Globus pallidus (tissue), 1 donor: Measurements from ENCODE around the gene TSPYL2.

Source experiments
- DNase-seq: peaks from one replicate; pipeline ENCODE4 v3.0.0-alpha.2; 2015; ENCODE audit warnings: low spot score

TSPYL2 gene

GRCh38 chrX:53080628-53081580 lies 1.3 kb upstream of the TSPYL2 start:
- DNase-seq, result no peak

GRCh38 chrX:53082773-53083616 lies 828 bp downstream of the TSPYL2 start:
- DNase-seq, result no peak

- DNase-seq, result no peak
These were observed 1.9 kb downstream of the TSPYL2 start for GRCh38 chrX:53084043-53084570.

- no peak for DNase-seq
These were observed 2.7 kb downstream of the TSPYL2 start for GRCh38 chrX:53084863-53085262.

GRCh38 chrX:53085661-53086229 lies 3.6 kb downstream of the TSPYL2 start:
- DNase-seq, result no peak

- DNase-seq, result no peak
These were observed 4.3 kb downstream of the TSPYL2 start for GRCh38 chrX:53086464-53086863.

- DNase-seq, result no peak
These were observed 5.2 kb downstream of the TSPYL2 start for GRCh38 chrX:53087388-53087831.

- DNase-seq, result no peak
These were observed 6.2 kb downstream of the TSPYL2 start for GRCh38 chrX:53088136-53088974.

GRCh38 chrX:53089224-53089842 lies 7.2 kb downstream of the TSPYL2 start:
- DNase-seq, result no peak

- no peak for DNase-seq
These were observed 7.8 kb downstream of the TSPYL2 start for GRCh38 chrX:53089925-53090324.

GRCh38 chrX:53091354-53091753 lies 9.2 kb downstream of the TSPYL2 start:
- DNase-seq, result no peak

GRCh38 chrX:53093177-53093655 lies 11.0 kb downstream of the TSPYL2 start:
- no peak for DNase-seq

GRCh38 chrX:53093748-53094581 lies 11.8 kb downstream of the TSPYL2 start, which contains the start of gene KANTR:
Gene KANTR, plus strand, starts transcription at chrX:53094142. Its CDS starts 30,131 bp downstream, at chrX:53124273.
- peak; percentile 89 for DNase-seq

GRCh38 chrX:53094582-53094905 lies 12.4 kb downstream of the TSPYL2 start:
- no peak for DNase-seq

- no peak for DNase-seq
These were observed 13.6 kb downstream of the TSPYL2 start for GRCh38 chrX:53095796-53096195.

GRCh38 chrX:53114864-53115549 lies 32.8 kb downstream of the TSPYL2 start:
- no peak for DNase-seq

- no peak for DNase-seq
These were observed 33.3 kb downstream of the TSPYL2 start for GRCh38 chrX:53115550-53115874.

- DNase-seq, result peak; percentile 20
These were observed 33.9 kb downstream of the TSPYL2 start for GRCh38 chrX:53116101-53116500.

- peak; percentile 16 for DNase-seq
These were observed 39.8 kb downstream of the TSPYL2 start for GRCh38 chrX:53122013-53122412.
